ENCODE measurements around the gene TMEM44.

Gene TMEM44

GRCh38 chr3:194587438-194587931, 45.7 kb downstream of the TMEM44 start:
- Histone ChIP-seq H3K36me3 (ENCODE audit: insufficient read depth, insufficient read length, low read length) (peaks cover 58% of the 10 kb centered on the region), H3K4me1 (ENCODE audit: insufficient read depth, insufficient read length) (no peaks in the 10 kb centered on the region), H3K9ac (ENCODE audit: insufficient read length, low read depth) (no peak overlapping the region), H3K27me3 (ENCODE audit: insufficient read depth, insufficient read length) (no peaks in the 10 kb centered on the region), H3K4me3 (ENCODE audit: insufficient read length, low read depth) (no peak overlapping the region), H3K9me3 (ENCODE audit: insufficient read depth, low read length) (no peaks in the 10 kb centered on the region)
- no peak for DNase-seq (ENCODE audit: low read depth, low spot score)
- no peak for TF ChIP-seq YY1 (IDR thresholded peaks at IDR 0.05; ENCODE audit: insufficient read depth, insufficient read length)
- no peak for TF ChIP-seq SUZ12 (IDR thresholded peaks at IDR 0.05; ENCODE audit: extremely low read depth, insufficient read depth, insufficient read length)
- TF ChIP-seq ZNF274 (IDR thresholded peaks at IDR 0.05; ENCODE audit: low read depth, low read length), result no peak

DNA sequence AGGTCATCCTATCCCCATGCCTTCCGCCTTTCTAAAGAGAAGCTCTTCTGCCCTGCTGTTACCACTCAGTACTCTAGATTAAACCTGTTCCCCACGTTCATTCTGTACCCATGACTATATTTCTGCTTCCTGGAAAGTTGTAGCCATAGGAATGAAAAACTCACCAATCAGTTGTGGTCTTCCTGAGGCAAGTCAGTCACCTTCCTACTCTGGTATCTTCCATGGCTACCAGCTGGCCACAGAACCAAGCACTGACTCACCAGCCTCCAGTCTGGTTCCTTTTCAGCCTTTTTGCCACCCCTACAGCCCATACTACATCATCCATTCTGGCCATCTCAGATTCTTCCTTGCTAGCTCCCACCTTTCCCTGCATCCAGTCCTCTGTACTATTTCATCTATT, 46.4 kb downstream of the TMEM44 start:
- Histone ChIP-seq H3K9ac (ENCODE audit: insufficient read length, low read depth) (no peak overlapping the region), H3K9me3 (ENCODE audit: insufficient read depth, low read length) (no peaks in the 10 kb centered on the region), H3K27me3 (ENCODE audit: insufficient read depth, insufficient read length) (no peaks in the 10 kb centered on the region), H3K36me3 (ENCODE audit: insufficient read depth, insufficient read length, low read length) (peaks cover 53% of the 10 kb centered on the region), H3K4me1 (ENCODE audit: insufficient read depth, insufficient read length) (no peaks in the 10 kb centered on the region), H3K4me3 (ENCODE audit: insufficient read length, low read depth) (no peak overlapping the region)
- TF ChIP-seq ZNF274 (IDR thresholded peaks at IDR 0.05; ENCODE audit: low read depth, low read length), result no peak
- no peak for TF ChIP-seq SUZ12 (IDR thresholded peaks at IDR 0.05; ENCODE audit: extremely low read depth, insufficient read depth, insufficient read length)
- no peak for TF ChIP-seq YY1 (IDR thresholded peaks at IDR 0.05; ENCODE audit: insufficient read depth, insufficient read length)
- DNase-seq (ENCODE audit: low read depth, low spot score), result no peak

DNA sequence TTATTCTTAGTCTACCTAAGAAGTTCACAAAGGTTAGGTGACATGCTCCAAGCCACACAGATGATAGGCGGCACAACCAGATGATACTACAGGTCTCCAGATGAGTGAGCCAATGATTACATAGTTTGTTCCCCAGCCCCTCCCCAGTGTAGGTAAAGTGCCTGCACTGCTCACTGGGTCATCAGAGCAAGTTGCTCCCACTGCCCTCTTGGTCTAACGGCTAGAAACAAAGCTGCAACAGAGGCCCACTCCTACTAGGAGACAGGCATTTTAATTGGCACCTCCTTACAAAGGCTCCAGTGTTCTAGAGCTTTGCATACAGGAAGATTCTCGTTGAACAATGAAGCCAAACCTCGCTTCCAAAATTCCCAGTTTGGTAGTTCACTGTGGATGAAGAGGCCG, 47.3 kb downstream of the TMEM44 start:
- TF ChIP-seq YY1 (IDR thresholded peaks at IDR 0.05; ENCODE audit: insufficient read depth, insufficient read length) (no peak), ZNF274 (IDR thresholded peaks at IDR 0.05; ENCODE audit: low read depth, low read length) (no peak), SUZ12 (IDR thresholded peaks at IDR 0.05; ENCODE audit: extremely low read depth, insufficient read depth, insufficient read length) (no peak)
- H3K4me1 ChIP-seq (ENCODE audit: insufficient read depth, insufficient read length), result no peaks in the 10 kb centered on the region
- H3K9me3 ChIP-seq (ENCODE audit: insufficient read depth, low read length), result no peaks in the 10 kb centered on the region
- no peaks in the 10 kb centered on the region for H3K27me3 ChIP-seq (ENCODE audit: insufficient read depth, insufficient read length)
- no peak overlapping the region for H3K9ac ChIP-seq (ENCODE audit: insufficient read length, low read depth)
- peaks cover 53% of the 10 kb centered on the region for H3K36me3 ChIP-seq (ENCODE audit: insufficient read depth, insufficient read length, low read length)
- no peak for DNase-seq (ENCODE audit: low read depth, low spot score)
- no peak overlapping the region for H3K4me3 ChIP-seq (ENCODE audit: insufficient read length, low read depth)

DNA sequence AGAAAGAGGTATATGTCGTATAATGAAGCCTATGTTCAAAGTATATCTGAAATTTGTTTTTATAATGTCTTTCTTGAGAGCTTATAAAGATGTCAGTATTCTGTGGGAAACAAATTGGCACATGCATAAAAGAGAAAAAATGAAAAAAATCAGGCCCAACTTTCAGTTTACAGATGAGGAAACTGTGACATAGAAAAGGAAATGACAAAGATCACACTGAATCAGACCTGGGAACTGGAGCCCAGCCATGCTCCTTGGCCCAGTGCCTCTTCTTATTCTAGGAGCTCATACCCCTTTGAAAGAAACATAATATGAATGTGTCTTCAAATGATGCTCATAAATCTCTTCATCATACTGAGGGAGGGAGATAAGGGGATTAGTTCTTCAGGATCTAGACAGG, 48.4 kb downstream of the TMEM44 start:
- no peak overlapping the region for H3K9ac ChIP-seq (ENCODE audit: insufficient read length, low read depth)
- TF ChIP-seq SUZ12 (IDR thresholded peaks at IDR 0.05; ENCODE audit: extremely low read depth, insufficient read depth, insufficient read length) (no peak), ZNF274 (IDR thresholded peaks at IDR 0.05; ENCODE audit: low read depth, low read length) (no peak), YY1 (IDR thresholded peaks at IDR 0.05; ENCODE audit: insufficient read depth, insufficient read length) (no peak)
- DNase-seq (ENCODE audit: low read depth, low spot score), result no peak
- peaks cover 47% of the 10 kb centered on the region for H3K36me3 ChIP-seq (ENCODE audit: insufficient read depth, insufficient read length, low read length)
- no peaks in the 10 kb centered on the region for H3K27me3 ChIP-seq (ENCODE audit: insufficient read depth, insufficient read length)
- no peaks in the 10 kb centered on the region for H3K9me3 ChIP-seq (ENCODE audit: insufficient read depth, low read length)
- H3K4me3 ChIP-seq (ENCODE audit: insufficient read length, low read depth), result peak overlapping the region; percentile 99
- no peaks in the 10 kb centered on the region for H3K4me1 ChIP-seq (ENCODE audit: insufficient read depth, insufficient read length)

- DNase-seq (ENCODE audit: low read depth, low spot score), result no peak
- Histone ChIP-seq H3K4me1 (ENCODE audit: insufficient read depth, insufficient read length) (no peaks in the 10 kb centered on the region), H3K9me3 (ENCODE audit: insufficient read depth, low read length) (no peaks in the 10 kb centered on the region), H3K4me3 (ENCODE audit: insufficient read length, low read depth) (peak overlapping the region; percentile 99), H3K36me3 (ENCODE audit: insufficient read depth, insufficient read length, low read length) (peaks cover 42% of the 10 kb centered on the region), H3K27me3 (ENCODE audit: insufficient read depth, insufficient read length) (no peaks in the 10 kb centered on the region), H3K9ac (ENCODE audit: insufficient read length, low read depth) (peak overlapping the region; percentile 100)
- no peak for TF ChIP-seq SUZ12 (IDR thresholded peaks at IDR 0.05; ENCODE audit: extremely low read depth, insufficient read depth, insufficient read length)
- no peak for TF ChIP-seq YY1 (IDR thresholded peaks at IDR 0.05; ENCODE audit: insufficient read depth, insufficient read length)
- no peak for TF ChIP-seq ZNF274 (IDR thresholded peaks at IDR 0.05; ENCODE audit: low read depth, low read length)
Measured at GRCh38 chr3:194584320-194584776, 48.9 kb downstream of the TMEM44 start.

DNA sequence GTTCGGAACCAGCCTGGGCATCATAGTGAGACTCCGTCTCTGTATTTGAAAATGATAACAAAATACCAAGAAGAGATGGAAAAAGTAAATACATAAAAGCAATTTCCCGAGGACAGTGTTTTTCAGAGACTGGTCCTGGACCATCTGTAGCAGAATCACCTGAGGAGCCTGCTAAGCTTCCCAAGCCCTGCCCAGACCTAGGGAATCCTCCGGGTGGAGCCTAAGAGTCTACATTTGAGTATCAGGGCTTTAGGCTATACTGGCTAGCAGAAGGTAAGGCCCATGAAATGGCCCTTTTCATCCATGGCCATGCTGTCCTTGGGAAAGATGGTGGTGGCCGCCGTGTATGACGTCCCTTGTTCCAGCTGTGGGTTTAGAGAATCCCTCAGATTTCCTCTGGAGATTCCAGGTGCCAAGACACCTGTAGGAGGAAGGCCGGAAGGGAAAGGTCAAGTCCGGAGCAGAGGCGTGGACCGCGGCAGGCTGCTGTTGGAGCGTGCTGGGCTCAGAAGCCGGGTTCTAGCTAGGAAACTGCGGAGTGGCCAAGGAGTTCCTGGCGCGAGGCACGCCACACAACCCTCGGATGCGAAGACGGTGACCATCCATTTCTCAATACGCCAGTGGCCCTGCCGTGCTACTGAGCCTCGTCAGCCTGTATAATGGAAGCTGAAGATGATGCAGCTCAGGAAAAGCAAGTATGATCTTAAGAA, 50.9 kb downstream of the TMEM44 start:
- Histone ChIP-seq H3K9ac (ENCODE audit: insufficient read length, low read depth) (no peak overlapping the region), H3K36me3 (ENCODE audit: insufficient read depth, insufficient read length, low read length) (peaks cover 27% of the 10 kb centered on the region), H3K9me3 (ENCODE audit: insufficient read depth, low read length) (no peaks in the 10 kb centered on the region), H3K4me1 (ENCODE audit: insufficient read depth, insufficient read length) (peaks cover 2% of the 10 kb centered on the region), H3K4me3 (ENCODE audit: insufficient read length, low read depth) (no peak overlapping the region), H3K27me3 (ENCODE audit: insufficient read depth, insufficient read length) (no peaks in the 10 kb centered on the region)
- no peak for DNase-seq (ENCODE audit: low read depth, low spot score)
- TF ChIP-seq YY1 (IDR thresholded peaks at IDR 0.05; ENCODE audit: insufficient read depth, insufficient read length) (no peak), SUZ12 (IDR thresholded peaks at IDR 0.05; ENCODE audit: extremely low read depth, insufficient read depth, insufficient read length) (no peak), ZNF274 (IDR thresholded peaks at IDR 0.05; ENCODE audit: low read depth, low read length) (no peak)

GRCh38 chr3:194579091-194579606, 54.1 kb downstream of the TMEM44 start:
- no peaks in the 10 kb centered on the region for H3K36me3 ChIP-seq (ENCODE audit: insufficient read depth, insufficient read length, low read length)
- H3K27me3 ChIP-seq (ENCODE audit: insufficient read depth, insufficient read length), result no peaks in the 10 kb centered on the region
- H3K9ac ChIP-seq (ENCODE audit: insufficient read length, low read depth), result no peak overlapping the region
- no peak for DNase-seq (ENCODE audit: low read depth, low spot score)
- no peaks in the 10 kb centered on the region for H3K9me3 ChIP-seq (ENCODE audit: insufficient read depth, low read length)
- peaks cover 2% of the 10 kb centered on the region for H3K4me1 ChIP-seq (ENCODE audit: insufficient read depth, insufficient read length)
- TF ChIP-seq ZNF274 (IDR thresholded peaks at IDR 0.05; ENCODE audit: low read depth, low read length) (no peak), YY1 (IDR thresholded peaks at IDR 0.05; ENCODE audit: insufficient read depth, insufficient read length) (no peak), SUZ12 (IDR thresholded peaks at IDR 0.05; ENCODE audit: extremely low read depth, insufficient read depth, insufficient read length) (no peak)
- H3K4me3 ChIP-seq (ENCODE audit: insufficient read length, low read depth), result no peak overlapping the region
